Measurements from ENCODE around the gene NDUFAF2. TPM values are rescaled to one million over a fixed set of nuclear protein-coding genes. Genes with fewer than 3 reads are reported as not detected.

The NDUFAF2 gene
- total and polyA plus RNA-seq, 2 of the 13 experiments (the other 11 are each of a cell fraction or from before 2014, with no cell fraction given), result 34.0 to 78.4 TPM

DNA sequence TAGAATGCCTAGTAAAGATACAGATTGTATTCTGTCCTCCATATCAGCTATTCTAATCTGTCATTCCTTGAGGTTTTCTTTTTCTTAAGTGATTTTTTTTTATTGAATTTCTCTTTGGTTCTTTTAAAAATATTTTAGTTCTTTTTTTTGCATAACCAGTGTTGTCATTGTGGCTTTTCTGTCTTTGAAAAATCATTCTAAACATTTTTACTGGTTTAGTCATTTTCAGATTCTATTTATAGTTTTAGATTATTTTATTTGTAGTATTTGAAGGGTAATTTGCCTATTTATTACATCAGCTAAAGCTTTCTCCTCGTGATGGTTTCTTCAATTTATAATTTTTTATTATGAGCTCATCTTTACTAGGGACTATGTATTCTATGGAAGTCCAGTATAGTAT lies 78.1 kb downstream of the NDUFAF2 start (continued):
- TF ChIP-seq, protein P1, sequence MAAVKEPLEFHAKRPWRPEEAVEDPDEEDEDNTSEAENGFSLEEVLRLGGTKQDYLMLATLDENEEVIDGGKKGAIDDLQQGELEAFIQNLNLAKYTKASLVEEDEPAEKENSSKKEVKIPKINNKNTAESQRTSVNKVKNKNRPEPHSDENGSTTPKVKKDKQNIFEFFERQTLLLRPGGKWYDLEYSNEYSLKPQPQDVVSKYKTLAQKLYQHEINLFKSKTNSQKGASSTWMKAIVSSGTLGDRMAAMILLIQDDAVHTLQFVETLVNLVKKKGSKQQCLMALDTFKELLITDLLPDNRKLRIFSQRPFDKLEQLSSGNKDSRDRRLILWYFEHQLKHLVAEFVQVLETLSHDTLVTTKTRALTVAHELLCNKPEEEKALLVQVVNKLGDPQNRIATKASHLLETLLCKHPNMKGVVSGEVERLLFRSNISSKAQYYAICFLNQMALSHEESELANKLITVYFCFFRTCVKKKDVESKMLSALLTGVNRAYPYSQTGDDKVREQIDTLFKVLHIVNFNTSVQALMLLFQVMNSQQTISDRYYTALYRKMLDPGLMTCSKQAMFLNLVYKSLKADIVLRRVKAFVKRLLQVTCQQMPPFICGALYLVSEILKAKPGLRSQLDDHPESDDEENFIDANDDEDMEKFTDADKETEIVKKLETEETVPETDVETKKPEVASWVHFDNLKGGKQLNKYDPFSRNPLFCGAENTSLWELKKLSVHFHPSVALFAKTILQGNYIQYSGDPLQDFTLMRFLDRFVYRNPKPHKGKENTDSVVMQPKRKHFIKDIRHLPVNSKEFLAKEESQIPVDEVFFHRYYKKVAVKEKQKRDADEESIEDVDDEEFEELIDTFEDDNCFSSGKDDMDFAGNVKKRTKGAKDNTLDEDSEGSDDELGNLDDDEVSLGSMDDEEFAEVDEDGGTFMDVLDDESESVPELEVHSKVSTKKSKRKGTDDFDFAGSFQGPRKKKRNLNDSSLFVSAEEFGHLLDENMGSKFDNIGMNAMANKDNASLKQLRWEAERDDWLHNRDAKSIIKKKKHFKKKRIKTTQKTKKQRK (IDR thresholded peaks at IDR 0.05; ENCODE audit: low read length), result no peak
- TF ChIP-seq SIX4 (CRISPR knock-in tag; IDR thresholded peaks at IDR 0.05) (no peak), ZIK1 (CRISPR knock-in tag; IDR thresholded peaks at IDR 0.05; ENCODE audit: borderline replicate concordance, low read depth) (no peak), ATF7 (IDR thresholded peaks at IDR 0.05) (no peak), ATF7 (CRISPR knock-in tag; IDR thresholded peaks at IDR 0.05) (no peak), ZNF350 (CRISPR knock-in tag; IDR thresholded peaks at IDR 0.05; ENCODE audit: borderline replicate concordance, low read depth) (no peak), ZNF660 (CRISPR knock-in tag; IDR thresholded peaks at IDR 0.05; ENCODE audit: borderline replicate concordance, low read depth) (no peak), SYNCRIP (IDR thresholded peaks at IDR 0.05; ENCODE audit: insufficient read depth, low read depth, low read length) (no peak), PAF1 (CRISPR knock-in tag; IDR thresholded peaks at IDR 0.05) (no peak)
- TF ChIP-seq, protein P2, sequence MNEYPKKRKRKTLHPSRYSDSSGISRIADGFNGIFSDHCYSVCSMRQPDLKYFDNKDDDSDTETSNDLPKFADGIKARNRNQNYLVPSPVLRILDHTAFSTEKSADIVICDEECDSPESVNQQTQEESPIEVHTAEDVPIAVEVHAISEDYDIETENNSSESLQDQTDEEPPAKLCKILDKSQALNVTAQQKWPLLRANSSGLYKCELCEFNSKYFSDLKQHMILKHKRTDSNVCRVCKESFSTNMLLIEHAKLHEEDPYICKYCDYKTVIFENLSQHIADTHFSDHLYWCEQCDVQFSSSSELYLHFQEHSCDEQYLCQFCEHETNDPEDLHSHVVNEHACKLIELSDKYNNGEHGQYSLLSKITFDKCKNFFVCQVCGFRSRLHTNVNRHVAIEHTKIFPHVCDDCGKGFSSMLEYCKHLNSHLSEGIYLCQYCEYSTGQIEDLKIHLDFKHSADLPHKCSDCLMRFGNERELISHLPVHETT (CRISPR knock-in tag; conservative IDR thresholded peaks at IDR 0.05), result no peak
